GM21367 (cell line): ENCODE measurements around the gene UGCG.

Experiments
- ATAC-seq: cut with Tn5 transposase; IDR thresholded peaks from one replicate; pipeline ENCODE4 v1.9.1; 2021; ENCODE audit not compliant: unreplicated experiment

UGCG gene

GRCh38 chr9:111978616-111979015 lies 82.0 kb downstream of the UGCG start:
- ATAC-seq = no peak

- no peak for ATAC-seq
Observed at GRCh38 chr9:111979561-111979960, 82.9 kb downstream of the UGCG start.

GRCh38 chr9:111980398-111980797 lies 83.8 kb downstream of the UGCG start:
- ATAC-seq = no peak

- ATAC-seq = peak; percentile 62
Observed at GRCh38 chr9:111983484-111983908, 86.9 kb downstream of the UGCG start.

GRCh38 chr9:111984086-111984802 lies 87.6 kb downstream of the UGCG start:
- no peak for ATAC-seq
